B cell (primary cell): ENCODE data around the gene ZBTB40. TPM values are rescaled to one million over a fixed set of nuclear protein-coding genes. Genes with fewer than 3 reads are reported as not detected.

Experiments used
- ATAC-seq: fragments of 200-7000 bp; cut with Tn5 transposase; one replicate; pipeline ENCODE4 v1.10.0; 2021; ENCODE audit warnings: low read depth, mild to moderate bottlenecking, moderate number of reproducible peaks, moderate library complexity
- CTCF ChIA-PET: fragments of 350-600 bp; sonication (Branson Sonifier 250); formaldehyde crosslinking; loops from one replicate; lab custom pipeline; 2021; ENCODE audit warnings: antibody characterized with exemption, inconsistent platforms; lab: Charles Lee
- POLR2A ChIA-PET: fragments of 350-600 bp; sonication (Branson Sonifier 250); formaldehyde crosslinking; loops from one replicate; lab custom pipeline; 2021; ENCODE audit warnings: antibody characterized with exemption; lab: Charles Lee
- DNase-seq: peaks from one replicate; pipeline ENCODE4 v3.0.0; 2013
- H2AFZ ChIP-seq: 2 replicates; pipeline ENCODE4 v1.6.1; 2012; ENCODE audit warnings: mild to moderate bottlenecking, low read depth, low read length; ENCODE audit not compliant: insufficient read depth, poor library complexity, severe bottlenecking
- H3K27ac ChIP-seq, 2 donors: 1 replicate in 1 of 2; 2 replicates in 1 of 2; pipeline ENCODE4 v1.5.1; 2012 to 2013; ENCODE audit warnings: low read length in 2 of 2, mild to moderate bottlenecking in 2 of 2, moderate library complexity in 1 of 2
- H3K27me3 ChIP-seq, 4 experiments: fragments of 200-600 bp in 1 of 4; sonication (generic) in 1 of 4; replicated peaks in 1 of 4; 1 replicate in 2 of 4; 2 replicates in 2 of 4; pipeline versions ENCODE4 v1.6.1 to v1.7.0; 2013 to 2016; ENCODE audit warnings: low read length in 3 of 4, mild to moderate bottlenecking in 2 of 4, mixed read lengths in 1 of 4, moderate library complexity in 1 of 4; ENCODE audit not compliant: insufficient read depth in 4 of 4, control insufficient read depth in 3 of 4; ENCODE audit errors: control extremely low read depth in 1 of 4
- H3K36me3 ChIP-seq, 2 experiments: replicated peaks in 1 of 2; 1 replicate in 1 of 2; 2 replicates in 1 of 2; pipeline versions ENCODE4 v1.6.1 to v1.7.1; 2013; ENCODE audit warnings: low read length in 1 of 2; ENCODE audit not compliant: insufficient read depth in 2 of 2, control insufficient read depth in 1 of 2; ENCODE audit errors: control extremely low read depth in 1 of 2, extremely low read depth in 1 of 2
- H3K4me1 ChIP-seq, 2 donors: fragments of 200-600 bp in 1 of 2; sonication (generic) in 1 of 2; 1 replicate in 1 of 2; 2 replicates in 1 of 2; pipeline versions ENCODE4 v1.5.1 to v1.6.1; 2013 to 2017; ENCODE audit warnings: low read length in 2 of 2; ENCODE audit not compliant: control insufficient read depth in 2 of 2, insufficient read depth in 2 of 2
- H3K4me2 ChIP-seq: replicated peaks from 2 replicates; pipeline ENCODE3; 2012; ENCODE audit warnings: mild to moderate bottlenecking, low read depth, low read length; ENCODE audit not compliant: poor library complexity, severe bottlenecking
- H3K4me3 ChIP-seq, 5 experiments: fragments of 200-600 bp in 1 of 5; sonication (generic) in 1 of 5; 1 replicate in 3 of 5; 2 replicates in 2 of 5; pipeline versions ENCODE4 v1.5.1 to v1.7.0; 2011 to 2016; ENCODE audit warnings: low read length in 4 of 5, mild to moderate bottlenecking in 4 of 5, low read depth in 2 of 5, control low read depth in 1 of 5, moderate library complexity in 1 of 5; ENCODE audit not compliant: insufficient read depth in 1 of 5; ENCODE audit errors: control extremely low read depth in 1 of 5, extremely low read depth in 1 of 5
- H3K79me2 ChIP-seq: fragments of 200-600 bp; sonication (generic); one replicate; pipeline ENCODE4 v1.6.0; 2016; ENCODE audit warnings: low read length; ENCODE audit not compliant: control insufficient read depth, insufficient read depth
- H3K9ac ChIP-seq: fragments of 200-600 bp; sonication (generic); 2 replicates; pipeline ENCODE4 v1.6.1; 2017; ENCODE audit warnings: mild to moderate bottlenecking, low read length, moderate library complexity
- H3K9me3 ChIP-seq, 3 donors: one replicate each; pipeline versions ENCODE4 v1.6.1 to v1.7.1; 2013; ENCODE audit warnings: low read length in 2 of 3; ENCODE audit not compliant: control insufficient read depth in 2 of 3, insufficient read depth in 1 of 3; ENCODE audit errors: control extremely low read depth in 1 of 3
- H4K20me1 ChIP-seq: 2 replicates; pipeline ENCODE4 v1.6.0; 2012; ENCODE audit warnings: mild to moderate bottlenecking, low read length; ENCODE audit not compliant: insufficient read depth, control insufficient read depth, poor library complexity, severe bottlenecking
- H3K27ac Mint-ChIP-seq: one replicate; pipeline ENCODE4 v1.8.0; 2021; ENCODE audit warnings: mixed read lengths
- H3K27me3 Mint-ChIP-seq: one replicate; pipeline ENCODE4 v1.8.0; 2021; ENCODE audit warnings: mixed read lengths
- H3K4me1 Mint-ChIP-seq: one replicate; pipeline ENCODE4 v1.8.0; 2021; ENCODE audit warnings: mixed read lengths
- H3K4me3 Mint-ChIP-seq: one replicate; pipeline ENCODE4 v1.8.0; 2021; ENCODE audit warnings: mixed read lengths
- H3K9me3 Mint-ChIP-seq: one replicate; pipeline ENCODE4 v1.8.0; 2022; ENCODE audit warnings: mixed read lengths; ENCODE audit not compliant: insufficient read depth
- CTCF ChIP-seq: fragments of 200-600 bp; IDR thresholded peaks from one replicate; pipeline ENCODE4 v1.8.0; 2022; ENCODE audit warnings: antibody characterized with exemption, mild to moderate bottlenecking
- EZH2 ChIP-seq: IDR thresholded peaks from 2 replicates; pipeline ENCODE4 v1.6.1; 2012; ENCODE audit warnings: borderline replicate concordance, low read depth, mild to moderate bottlenecking, moderate library complexity, low read length; ENCODE audit not compliant: insufficient read depth, poor library complexity, severe bottlenecking
- WGBS: methylation state at CpG from one replicate; pipeline ENCODE4 v1.1.5; 2013; ENCODE audit warnings: missing lambda C conversion rate; ENCODE audit not compliant: insufficient coverage; 5-methylcytosine and 5-hydroxymethylcytosine counted together
- intact Hi-C: fragments of 100-400 bp; cut with micrococcal nuclease; formaldehyde crosslinking; loops from one replicate; pipeline ENCODE4 v1.10.0; 2022
- polyA plus RNA-seq: library from polyadenylated mRNA; depleted of rRNA; stranded (reverse); fragments of >200 nt; gene quantifications from 2 replicates; pipeline ENCODE4 v1.2.3, GENCODE V29; 2012
- total RNA-seq, 2 donors: library from RNA; stranded (reverse); fragments of 120-200 nt in 1 of 2; gene quantifications; 1 replicate in 1 of 2; 2 replicates in 1 of 2; pipeline versions ENCODE4 v1.2.3 to v1.2.4, GENCODE V29; 2013 to 2022

ZBTB40 gene
- total and polyA plus RNA-seq, 2 donors (not counting 1 experiment from before 2014, with no cell fraction given) = 30.9 to 51.9 TPM

GRCh38 chr1:22551591-22551990 is 99.9 kb downstream of the ZBTB40 start:
- no peak overlapping the region for H3K4me2 ChIP-seq
- H3K9me3 ChIP-seq = no peaks in the 10 kb centered on the region
- Mint-ChIP-seq H3K27ac (no peak overlapping the region), H3K9me3 (no peaks in the 10 kb centered on the region), H3K4me1 (no peaks in the 10 kb centered on the region), H3K27me3 (peaks cover 51% of the 10 kb centered on the region), H3K4me3 (no peak overlapping the region)
- no peaks in the 10 kb centered on the region for H3K36me3 ChIP-seq
- intact Hi-C loops = no loop called here
- WGBS = 90% methylated on average over 9 of the region's 17 CpGs
- no peaks in the 10 kb centered on the region for H4K20me1 ChIP-seq
- ChIA-PET CTCF (no interaction called here), POLR2A (no interaction called here)
- peaks cover 0 to 23% (median 0%) of the 10 kb centered on the region in 4 experiments for H3K27me3 ChIP-seq
- DNase-seq (no peak), ATAC-seq (no peak)
- H3K9ac ChIP-seq = no peak overlapping the region
- no peaks in the 10 kb centered on the region for H3K4me1 ChIP-seq
- no peak overlapping the region for H3K4me3 ChIP-seq
- no peaks in the 10 kb centered on the region for H3K79me2 ChIP-seq
- TF ChIP-seq EZH2 (no peak), CTCF (no peak)
- no peak overlapping the region for H2AFZ ChIP-seq
- H3K27ac ChIP-seq = no peak overlapping the region

GRCh38 chr1:22552021-22552420 is 100.4 kb downstream of the ZBTB40 start:
- Histone ChIP-seq H3K27ac (no peak overlapping the region), H3K4me2 (no peak overlapping the region), H3K9me3 (no peaks in the 10 kb centered on the region), H3K79me2 (no peaks in the 10 kb centered on the region), H3K4me1 (no peaks in the 10 kb centered on the region), H3K27me3 (peaks cover 0 to 27% (median 0%) of the 10 kb centered on the region in 4 experiments), H3K36me3 (no peaks in the 10 kb centered on the region), H3K4me3 (no peak overlapping the region), H4K20me1 (no peaks in the 10 kb centered on the region), H3K9ac (no peak overlapping the region), H2AFZ (no peak overlapping the region)
- intact Hi-C loops = no loop called here
- DNase-seq (no peak), ATAC-seq (no peak)
- no peak overlapping the region for H3K27ac Mint-ChIP-seq
- TF ChIP-seq EZH2 (no peak), CTCF (no peak)
- H3K27me3 Mint-ChIP-seq = peaks cover 51% of the 10 kb centered on the region
- no peak overlapping the region for H3K4me3 Mint-ChIP-seq
- CTCF ChIA-PET = no interaction called here
- 46% methylated on average over 3 of the region's 5 CpGs for WGBS
- POLR2A ChIA-PET = no interaction called here
- no peaks in the 10 kb centered on the region for H3K9me3 Mint-ChIP-seq
- no peaks in the 10 kb centered on the region for H3K4me1 Mint-ChIP-seq
